Transverse colon (tissue), 4 donors: ENCODE results near the gene KCNG1. TPM values are rescaled to one million over a fixed set of nuclear protein-coding genes. Genes with fewer than 3 reads are reported as not detected.
A peak's percentile ranks its signal among the peaks of the same experiment; 100 is the strongest.

Source experiments
- DNase-seq: peaks from one replicate; pipeline ENCODE4 v3.0.0-alpha.2; 2019
- H3K27ac ChIP-seq, 4 donors: fragments of 200-600 bp; sonication (generic); 2 replicates each; pipeline ENCODE4 v1.5.1; 2016 to 2018; ENCODE audit warnings: inconsistent platforms in 4 of 4
- H3K27me3 ChIP-seq: fragments of 200-600 bp; sonication (generic); 2 replicates; pipeline ENCODE4 v1.5.1; 2017; ENCODE audit warnings: inconsistent platforms
- H3K36me3 ChIP-seq, 4 donors: fragments of 200-600 bp; sonication (generic); 2 replicates each; pipeline ENCODE4 v1.5.1; 2017 to 2019; ENCODE audit warnings: inconsistent platforms in 4 of 4
- H3K4me1 ChIP-seq, 4 donors: fragments of 200-600 bp; sonication (generic); 2 replicates each; pipeline ENCODE4 v1.5.1; 2017 to 2020; ENCODE audit warnings: inconsistent platforms in 4 of 4
- H3K4me3 ChIP-seq, 4 donors: fragments of 200-600 bp; sonication (generic); 1 replicate in 1 of 4; 2 replicates in 3 of 4; pipeline versions ENCODE4 v1.5.1 to v1.6.1; 2017 to 2019; ENCODE audit warnings: inconsistent platforms in 4 of 4
- H3K9me3 ChIP-seq, 2 donors: fragments of 200-600 bp; sonication (generic); 2 replicates each; pipeline ENCODE4 v1.5.1; 2017 to 2019; ENCODE audit warnings: inconsistent platforms in 2 of 2
- CTCF ChIP-seq, 5 experiments: fragments of 200-600 bp in 3 of 5; fragments of 450-650 bp in 2 of 5; sonication (generic) in 3 of 5; IDR thresholded peaks; 1 replicate in 2 of 5; 2 replicates in 3 of 5; pipeline ENCODE4 v1.5.1; 2016 to 2017; ENCODE audit warnings: antibody characterized with exemption in 5 of 5, inconsistent platforms in 3 of 5, mild to moderate bottlenecking in 2 of 5, moderate library complexity in 1 of 5
- EP300 ChIP-seq: sonication (generic); formaldehyde crosslinking; IDR thresholded peaks from one replicate; pipeline ENCODE4 v1.6.1; 2017; ENCODE audit warnings: antibody characterized with exemption, low read depth
- POLR2A ChIP-seq: fragments of 450-650 bp; IDR thresholded peaks from one replicate; pipeline ENCODE4 v1.6.1; 2016; ENCODE audit warnings: antibody characterized with exemption, mild to moderate bottlenecking, moderate library complexity
- POLR2AphosphoS5 ChIP-seq, 3 donors: sonication (generic); formaldehyde crosslinking; IDR thresholded peaks; one replicate each; pipeline ENCODE4 v1.6.1; 2016; ENCODE audit warnings: antibody characterized with exemption in 3 of 3
- WGBS, 2 donors: methylation state at CpG; one replicate each; pipeline ENCODE4 v1.1.5; 2018; ENCODE audit warnings: low coverage in 1 of 2; 5-methylcytosine and 5-hydroxymethylcytosine counted together
- in situ Hi-C, 4 donors: fragments of 200-750 bp; cut with MboI; loops; one replicate each; pipeline versions ENCODE4 v1.15.0 to v1.15.1; 2017; ENCODE audit warnings: low sequenced_read_pairs in 3 of 4, low pct_ligation_motif_present in 1 of 4, low pct_unique_long_range_greater_than_20kb in 1 of 4
- intact Hi-C: fragments of 100-400 bp; cut with DNase I; formaldehyde crosslinking; loops from one replicate; pipeline ENCODE4 v1.15.1; 2023; ENCODE audit warnings: low total_unique reads
- total RNA-seq, 4 donors: library from RNA; depleted of rRNA; stranded (reverse); fragments of >200 nt; gene quantifications; one replicate each; pipeline ENCODE4 v1.1.0, GENCODE V29; 2016

The KCNG1 gene
- total RNA-seq, 4 donors from 2014 or later: 3.8 to 36.3 (median 8.9) TPM

GRCh38 chr20:50968289-50968688 lies 54.6 kb downstream of the KCNG1 start:
- Histone ChIP-seq H3K4me1 (no peaks in the 10 kb centered on the region), H3K9me3 (no peaks in the 10 kb centered on the region), H3K27me3 (no peaks in the 10 kb centered on the region), H3K27ac (no peak overlapping the region), H3K36me3 (no peaks in the 10 kb centered on the region), H3K4me3 (no peak overlapping the region)
- intact Hi-C loops (no loop called here), in situ Hi-C loops (no loop called here)
- no peak for DNase-seq
- TF ChIP-seq CTCF (IDR thresholded peaks at IDR 0.05) (no peak), POLR2A (no peak), EP300 (no peak), POLR2AphosphoS5 (IDR thresholded peaks at IDR 0.05) (no peak)
- 85 to 86% methylated on average over 5 to 9 of the region's 9 CpGs for WGBS, 2 donors

- in situ Hi-C loops (no loop called here), intact Hi-C loops (no loop called here)
- 49% methylated on average over 7 of the region's 7 CpGs; no CpG with 5 or more reads in 1 of the 2 donors for WGBS, 2 donors
- TF ChIP-seq EP300: no peak
- no peak for TF ChIP-seq POLR2AphosphoS5 (IDR thresholded peaks at IDR 0.05)
- TF ChIP-seq CTCF (IDR thresholded peaks at IDR 0.05): no peak
- no peak for TF ChIP-seq POLR2A
- no peak for DNase-seq
- H3K36me3 ChIP-seq: no peaks in the 10 kb centered on the region
- H3K4me3 ChIP-seq: no peak overlapping the region
- no peaks in the 10 kb centered on the region for H3K27me3 ChIP-seq
- H3K27ac ChIP-seq: no peak overlapping the region
- no peaks in the 10 kb centered on the region for H3K9me3 ChIP-seq
- H3K4me1 ChIP-seq: no peaks in the 10 kb centered on the region
These were observed 55.3 kb downstream of the KCNG1 start for GRCh38 chr20:50967586-50967985.

- H3K4me3 ChIP-seq: peak overlapping the region; percentile 60 to 92 (median 82)
- DNase-seq: no peak
- no peaks in the 10 kb centered on the region for H3K36me3 ChIP-seq
- H3K27me3 ChIP-seq: no peaks in the 10 kb centered on the region
- H3K9me3 ChIP-seq: no peaks in the 10 kb centered on the region
- H3K27ac ChIP-seq: peak overlapping the region in 3 of 4 donors; percentile 83 to 93 (median 90)
- 79 to 89% methylated on average over 1 to 25 of the region's 25 CpGs for WGBS, 2 donors
- TF ChIP-seq CTCF (IDR thresholded peaks at IDR 0.05) (no peak), EP300 (no peak)
- intact Hi-C loops (no loop called here), in situ Hi-C loops (no loop called here)
- H3K4me1 ChIP-seq: peaks cover 10 to 39% (median 28%) of the 10 kb centered on the region in 4 donors
These were observed 63.3 kb downstream of the KCNG1 start for GRCh38 chr20:50959543-50960126.

- Histone ChIP-seq H3K4me1 (peaks cover 10 to 39% (median 28%) of the 10 kb centered on the region in 4 donors), H3K36me3 (peaks cover 0 to 5% (median 2%) of the 10 kb centered on the region in 4 donors), H3K27ac (peak within 1 kb of the TSS; percentile 83 to 93 (median 90)), H3K27me3 (no peaks in the 10 kb centered on the region), H3K4me3 (peak within 1 kb of the TSS; percentile 60 to 92 (median 82)), H3K9me3 (no peaks in the 10 kb centered on the region)
- WGBS, 2 donors: 0 to 3% methylated on average over 8 to 45 of the region's 67 CpGs
- intact Hi-C loops: no loop called here
- DNase-seq: peak; percentile 87
- in situ Hi-C loops: no loop called here
- no peak for TF ChIP-seq EP300
- peak; percentile 5 for TF ChIP-seq POLR2A
- peak in 1 of 3 donors; percentile 4 for TF ChIP-seq POLR2AphosphoS5 (IDR thresholded peaks at IDR 0.05)
- peak in 1 of 5 experiments; percentile 7 for TF ChIP-seq CTCF (IDR thresholded peaks at IDR 0.05)
These were observed 64.0 kb downstream of the KCNG1 start, which contains the start of gene MOCS3 for GRCh38 chr20:50958615-50959542. Gene MOCS3, plus strand, starts transcription at chr20:50958818. Its CDS starts 25 bp downstream, at chr20:50958843.
